NCI-H1417 treated with DMSO at 0.1 percent for 48 hours (cell line): ENCODE measurements around the gene SPATA3.
"Not testable (repeated sequence)": the region's sequence is repeated elsewhere in the genome, so short reads cannot be mapped to it uniquely, and the experiment has no call there.

Experiments used
- DNase-seq: peaks from one replicate; lab custom pipeline; 2025; lab: John Stamatoyannopoulos, UW

The SPATA3 gene

DNA sequence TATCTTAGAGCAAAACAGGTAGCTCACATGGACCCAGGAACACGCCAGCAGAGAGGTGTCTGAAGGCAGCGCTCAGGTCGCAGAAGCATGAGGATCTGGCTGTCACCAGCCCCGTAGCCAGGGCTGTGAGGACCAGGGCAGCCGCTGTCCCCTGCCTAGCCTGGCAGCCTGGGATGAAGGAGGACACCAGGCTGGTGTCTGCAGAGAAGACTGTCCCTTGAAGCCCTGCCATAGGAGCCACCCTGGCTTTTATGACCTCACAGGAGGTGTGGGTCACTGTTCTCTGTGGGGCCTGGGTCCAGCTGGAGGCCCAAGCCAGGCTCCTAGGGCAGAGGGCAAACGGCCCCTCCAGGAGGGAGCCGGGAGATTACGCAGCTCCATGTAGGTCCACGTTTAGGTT, at the start of gene SPATA3:
SPATA3 (plus strand) TSS at position 301 of the 400 bp plus-strand sequence. CDS start 113 bp downstream, outside the sequence.
- no peak for DNase-seq

DNA sequence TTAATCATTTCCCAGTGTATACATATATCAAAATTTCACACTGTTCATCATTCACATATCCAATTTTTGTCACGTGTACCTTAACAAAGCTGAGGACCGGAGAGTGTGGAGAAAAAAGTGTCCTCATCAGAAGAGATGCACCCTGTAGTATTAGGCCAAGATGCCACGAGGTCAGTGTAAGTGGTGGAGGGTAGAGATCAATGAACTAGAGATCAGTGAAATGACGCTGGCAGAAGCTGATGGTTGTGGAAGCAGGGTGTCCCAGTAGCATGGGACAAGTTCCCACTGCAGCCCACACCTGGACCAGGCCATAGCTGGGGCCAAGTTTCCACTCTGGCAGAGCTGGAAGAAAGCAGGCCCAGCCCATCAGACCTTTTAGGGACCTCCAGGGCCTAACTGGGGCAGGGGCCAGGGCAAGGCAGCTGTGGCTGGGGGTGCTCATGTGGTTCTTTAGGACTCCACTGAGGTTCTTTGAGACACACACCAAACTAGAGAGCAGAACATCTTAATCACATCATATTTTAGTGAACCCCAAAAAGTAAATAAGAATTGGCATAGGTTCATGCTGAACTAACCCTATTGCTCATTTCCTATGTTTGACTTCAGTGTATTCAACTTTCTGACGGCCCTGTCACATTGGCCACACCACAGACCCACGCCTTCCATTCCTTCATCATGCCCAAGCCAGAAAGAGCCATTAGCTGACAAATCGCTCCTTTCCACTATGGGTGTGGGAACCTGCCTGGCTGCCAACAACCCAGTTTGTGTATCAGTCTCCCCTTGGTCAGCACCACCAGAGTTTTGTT, 49.3 kb upstream of the SPATA3 start:
- DNase-seq: no peak

DNA sequence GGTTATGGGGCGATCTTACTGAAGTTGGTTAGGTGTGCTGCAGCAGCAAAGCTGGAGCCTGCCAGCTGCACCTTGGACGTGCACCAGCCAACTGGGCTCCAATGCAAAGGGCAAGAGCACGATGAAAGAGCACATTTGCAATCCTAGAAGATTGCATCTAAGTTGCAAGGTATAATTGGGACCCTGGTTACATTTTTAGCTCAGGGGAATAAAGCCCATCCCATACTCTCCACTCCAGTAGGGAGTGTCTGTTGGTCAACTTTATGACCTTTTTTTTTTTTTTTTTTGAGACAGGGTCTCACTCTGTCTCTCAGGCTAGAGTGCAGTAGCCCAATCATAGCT, 48.7 kb upstream of the SPATA3 start:
- DNase-seq: no peak

DNA sequence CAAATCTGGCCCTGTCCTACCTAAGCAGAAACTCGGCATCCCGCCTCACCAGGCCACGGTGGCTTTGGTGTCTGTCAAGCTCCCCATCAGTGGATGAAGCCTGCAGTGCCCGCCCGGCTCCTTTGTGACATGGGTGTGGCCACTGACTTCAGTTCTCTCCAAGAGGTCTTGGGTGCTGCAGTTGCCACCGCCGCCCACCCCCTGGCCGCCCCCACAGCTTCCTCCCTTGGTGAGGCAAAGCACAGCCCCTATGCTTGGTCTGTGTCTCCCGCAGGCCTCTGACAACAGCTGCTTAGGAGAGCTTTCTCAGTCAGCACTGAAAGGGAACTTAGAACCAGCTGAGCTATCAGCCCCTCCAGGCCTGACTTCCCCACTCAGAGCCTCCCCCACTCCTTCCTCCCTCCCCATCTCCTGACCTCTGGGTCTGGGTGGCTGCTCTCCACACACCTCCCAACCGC, 48.0 kb upstream of the SPATA3 start:
- no peak for DNase-seq

DNA sequence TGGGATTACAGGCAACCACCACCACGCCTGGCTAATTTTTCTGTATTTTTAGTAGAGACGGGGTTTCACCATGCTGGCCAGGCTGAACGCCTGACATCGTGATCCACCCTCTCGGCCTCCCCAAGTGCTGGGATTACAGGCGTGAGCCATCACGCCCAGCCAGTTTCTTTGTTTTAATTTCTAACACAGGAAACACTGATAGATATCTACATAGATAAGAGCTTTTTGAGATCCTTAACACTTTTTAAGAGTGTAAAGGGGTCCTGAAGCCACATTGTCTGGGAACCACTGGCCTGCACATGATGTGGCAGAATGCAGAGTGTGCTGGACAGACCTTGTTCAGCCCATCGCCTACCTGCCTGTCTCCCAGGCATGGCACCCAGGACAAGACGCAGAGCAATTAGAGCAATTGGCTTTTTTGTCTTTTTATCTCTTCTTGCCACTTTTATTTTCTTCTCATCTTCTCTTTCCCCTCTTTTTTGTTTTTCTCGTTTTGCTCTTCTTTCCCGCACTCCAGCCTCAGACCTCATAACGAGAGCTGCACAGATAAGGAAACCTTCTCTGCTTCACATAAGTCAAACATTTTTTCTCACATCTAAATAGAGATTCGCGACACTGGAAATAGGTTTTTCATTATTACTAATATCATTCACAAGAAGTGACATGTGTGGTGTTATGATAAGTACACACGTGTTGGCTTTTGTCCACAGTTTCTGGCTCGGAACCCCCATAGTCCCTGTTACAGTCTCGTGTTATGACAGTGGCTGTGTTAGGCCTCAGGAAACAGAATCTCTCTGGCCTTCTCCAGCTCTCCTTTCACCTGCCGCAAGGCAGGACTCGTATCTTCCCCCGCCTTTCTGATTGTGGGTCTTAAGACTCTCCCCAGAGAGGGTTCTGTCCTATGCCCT, 45.7 kb upstream of the SPATA3 start:
- DNase-seq: no peak

DNA sequence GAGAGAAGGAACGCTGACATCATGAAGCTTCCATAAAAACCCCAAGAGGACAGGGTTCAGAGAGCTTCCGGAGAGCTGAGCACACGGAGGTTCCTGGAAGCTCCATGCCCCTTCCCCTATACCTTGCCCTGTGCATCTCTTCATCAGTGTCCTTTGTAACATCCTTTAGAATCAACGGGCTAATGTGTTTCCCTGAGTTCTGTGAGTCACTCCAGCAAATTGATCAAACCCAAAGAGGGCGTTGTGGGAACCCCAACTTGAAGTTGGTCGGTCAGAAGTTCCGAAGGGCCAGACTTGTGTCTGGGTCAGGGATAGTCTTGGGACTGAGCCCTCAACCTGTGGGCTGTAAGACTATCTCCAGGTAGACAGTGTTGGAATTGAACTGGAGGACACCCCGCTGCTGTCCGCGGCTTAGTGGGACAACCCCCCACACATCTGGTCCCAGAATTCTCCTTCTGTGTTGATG, 45.0 kb upstream of the SPATA3 start:
- DNase-seq: no peak

DNA sequence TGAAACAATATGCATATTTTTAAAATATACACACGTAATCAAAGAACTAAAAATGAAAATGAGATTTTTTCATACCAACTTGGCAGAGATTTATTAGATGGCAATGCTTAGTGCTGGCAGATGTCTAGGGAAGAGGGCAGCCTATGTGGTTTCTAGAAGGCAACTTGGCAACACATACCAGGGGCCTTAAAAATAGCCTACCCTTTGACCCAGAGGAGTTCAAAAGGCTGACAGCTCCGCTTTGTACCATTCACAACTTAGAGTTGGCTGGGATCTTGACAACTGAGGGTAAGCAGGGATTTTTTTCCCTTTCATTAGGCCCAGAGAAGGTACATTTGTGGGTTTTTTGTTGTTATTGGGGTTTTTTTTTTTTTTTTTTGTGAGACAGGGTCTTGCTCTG, 44.5 kb upstream of the SPATA3 start:
- DNase-seq: no peak

DNA sequence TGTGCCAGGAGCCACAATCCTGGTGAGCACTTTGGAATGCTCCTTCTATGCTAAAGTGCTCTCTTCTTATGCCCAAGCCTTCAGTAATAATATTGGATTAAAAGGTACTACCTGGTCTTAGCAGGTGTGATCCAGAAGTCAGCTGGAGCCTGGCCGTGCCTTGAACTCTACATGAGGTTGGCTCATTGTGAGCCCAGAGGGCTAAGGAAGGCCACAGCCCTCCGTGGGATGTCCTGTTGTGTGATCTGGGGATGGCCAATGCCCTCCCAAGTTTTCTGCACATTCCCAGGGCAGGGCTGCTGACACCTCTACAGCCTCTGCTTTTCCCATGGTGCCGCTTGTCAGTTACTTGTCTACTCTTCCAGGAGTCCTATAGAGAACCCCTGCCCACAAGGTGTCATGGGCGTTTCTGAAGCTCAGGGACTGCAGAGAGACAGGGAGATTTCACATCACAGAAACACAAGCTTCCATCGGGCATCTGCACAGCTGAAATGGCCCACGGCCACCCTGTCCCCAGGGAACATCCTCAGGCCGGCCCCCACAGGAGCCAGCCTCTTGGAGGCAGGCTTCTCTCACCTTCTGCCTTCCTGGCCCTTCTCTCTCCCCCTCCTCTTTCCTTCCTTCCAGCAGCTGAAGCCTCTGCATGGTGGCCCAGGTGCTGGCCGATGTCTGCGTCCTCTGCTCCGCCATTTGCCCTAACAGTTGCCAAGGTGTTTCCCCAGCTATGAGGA, 43.5 kb upstream of the SPATA3 start:
- no peak for DNase-seq

DNA sequence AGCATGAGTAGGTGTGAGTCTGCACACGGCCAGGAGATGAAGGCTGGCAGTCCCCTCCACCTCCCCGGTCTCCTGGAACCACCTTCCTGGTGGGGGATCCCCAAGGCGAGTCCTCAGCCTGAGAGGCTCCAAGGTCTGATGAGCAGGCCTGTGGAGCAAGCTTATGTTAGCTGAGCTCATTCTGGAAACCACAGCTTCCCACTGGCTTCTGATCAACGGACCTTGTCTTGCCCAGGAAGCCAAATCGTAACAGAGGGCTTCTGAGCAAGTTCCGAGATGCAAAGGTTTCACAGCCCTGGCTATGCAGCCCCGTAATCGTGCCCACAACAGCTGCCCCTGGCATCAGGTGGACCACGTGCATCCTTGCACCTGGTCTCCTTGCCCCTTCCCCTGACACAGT, 42.1 kb upstream of the SPATA3 start:
- no peak for DNase-seq

DNA sequence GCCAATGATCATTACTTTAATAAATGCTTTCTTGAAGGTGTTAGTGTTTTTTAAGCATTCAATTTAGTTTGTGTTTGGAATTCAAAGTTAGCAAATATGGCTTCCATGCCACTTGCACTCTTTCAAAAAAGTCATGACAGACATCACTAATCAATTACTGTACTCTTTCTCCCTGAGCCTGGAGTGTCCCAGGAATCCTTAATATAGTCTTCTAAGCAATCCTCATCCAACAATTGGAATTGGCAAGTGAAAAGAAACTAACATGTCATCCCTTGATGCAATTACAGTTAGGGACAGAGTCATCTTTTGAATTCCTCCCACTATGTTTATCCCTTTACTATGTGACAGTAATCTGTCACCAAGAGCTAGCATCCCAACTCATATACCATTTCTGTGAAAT, 41.2 kb upstream of the SPATA3 start:
- no peak for DNase-seq

DNA sequence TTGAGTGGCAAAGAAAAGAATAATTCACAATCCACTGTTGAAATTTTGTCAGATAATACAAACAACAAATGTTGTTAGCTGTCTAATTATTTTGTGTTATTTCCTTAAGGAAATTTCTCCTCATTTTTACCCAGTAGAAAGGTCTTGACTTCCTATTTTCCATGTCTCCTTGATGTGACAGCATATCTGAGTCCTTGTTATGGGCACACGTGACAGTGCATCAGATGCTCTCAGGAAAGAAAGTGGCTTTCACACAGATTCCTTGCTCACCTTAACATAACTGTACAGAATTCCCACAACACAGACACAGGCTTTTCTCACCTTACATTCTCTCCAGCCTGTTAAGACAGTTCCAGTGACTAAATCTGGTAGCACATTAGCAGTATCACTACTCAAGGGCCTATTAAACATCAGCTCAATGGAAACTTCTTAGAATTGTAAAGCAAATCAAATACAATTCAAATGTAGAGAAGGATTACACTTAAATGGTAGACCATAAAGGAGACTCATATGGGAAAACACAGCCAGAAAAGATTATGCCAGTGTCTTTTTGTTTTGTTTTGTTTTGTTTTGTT, 40.7 kb upstream of the SPATA3 start:
- no peak for DNase-seq

DNA sequence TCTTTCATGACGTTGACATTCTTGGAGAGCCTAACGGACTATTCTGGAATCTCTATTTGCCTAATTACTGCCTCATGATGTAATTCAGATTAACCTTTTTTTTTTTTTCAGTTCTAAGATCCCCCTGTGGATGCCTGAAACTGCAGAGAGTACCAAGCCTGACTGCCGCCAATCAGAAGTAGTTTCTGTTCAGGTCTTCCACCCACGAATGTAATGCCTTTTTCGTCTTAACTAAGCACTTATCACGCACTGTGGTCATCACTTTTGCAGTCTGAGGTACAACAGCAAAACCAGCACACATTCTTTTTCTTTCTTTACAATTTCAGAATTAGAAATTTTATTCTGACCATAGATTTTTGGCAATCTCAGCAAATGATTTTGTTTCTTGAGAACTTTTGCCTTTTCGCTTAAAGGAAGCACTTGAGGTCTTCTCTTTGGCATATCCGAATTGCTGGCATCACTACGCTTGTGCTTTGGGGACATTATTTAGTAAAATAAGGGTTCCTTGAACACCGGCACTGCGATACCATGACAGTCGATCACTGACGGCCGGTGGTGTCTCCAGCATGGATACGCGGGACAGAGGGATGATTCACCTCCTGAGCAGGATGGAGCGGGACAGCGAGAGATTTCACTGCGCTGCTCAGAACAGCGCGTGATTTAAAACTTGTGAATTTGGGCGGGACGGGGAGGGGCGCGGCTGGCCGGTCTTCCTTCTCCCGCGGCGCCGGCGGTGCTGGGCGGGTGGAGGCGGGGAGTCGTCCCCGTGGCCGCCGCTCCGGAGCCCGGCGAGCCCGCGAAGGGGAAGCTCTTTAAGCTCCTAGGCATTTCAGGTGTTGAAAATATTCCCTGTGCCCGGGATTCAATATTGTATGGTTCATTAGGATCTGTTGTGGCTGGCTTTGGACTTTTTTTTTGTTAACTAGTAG, 38.8 kb upstream of the SPATA3 start:
- no peak for DNase-seq

DNA sequence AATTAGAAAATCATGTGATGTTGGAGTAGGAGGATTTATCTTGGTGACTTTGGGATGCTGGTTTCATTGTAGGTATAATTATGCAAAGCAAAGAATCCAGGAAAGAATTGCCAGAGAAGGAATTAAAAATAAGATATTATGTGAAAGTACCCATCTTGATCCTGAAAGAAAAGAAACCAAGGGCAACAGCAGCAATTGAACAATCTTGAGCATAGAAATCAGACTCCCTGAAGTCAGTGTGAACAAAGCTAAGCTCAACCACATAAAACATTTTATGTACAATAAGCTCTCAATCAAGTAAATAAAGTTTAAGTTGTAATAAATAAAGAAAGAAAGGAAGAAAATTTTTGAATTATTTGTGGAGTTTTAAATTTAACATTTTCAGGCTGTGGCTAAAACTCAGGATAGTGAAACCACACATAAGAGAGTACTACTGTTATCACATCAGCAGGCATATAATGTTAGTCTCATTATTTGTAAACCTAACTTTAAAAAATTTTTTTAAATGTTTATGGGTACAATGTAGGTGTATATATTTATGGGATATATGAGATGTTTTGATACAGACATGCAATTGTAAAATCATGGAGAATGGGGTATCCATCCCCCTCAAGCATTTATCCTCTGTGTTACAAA, 38.0 kb upstream of the SPATA3 start:
- DNase-seq: no peak

DNA sequence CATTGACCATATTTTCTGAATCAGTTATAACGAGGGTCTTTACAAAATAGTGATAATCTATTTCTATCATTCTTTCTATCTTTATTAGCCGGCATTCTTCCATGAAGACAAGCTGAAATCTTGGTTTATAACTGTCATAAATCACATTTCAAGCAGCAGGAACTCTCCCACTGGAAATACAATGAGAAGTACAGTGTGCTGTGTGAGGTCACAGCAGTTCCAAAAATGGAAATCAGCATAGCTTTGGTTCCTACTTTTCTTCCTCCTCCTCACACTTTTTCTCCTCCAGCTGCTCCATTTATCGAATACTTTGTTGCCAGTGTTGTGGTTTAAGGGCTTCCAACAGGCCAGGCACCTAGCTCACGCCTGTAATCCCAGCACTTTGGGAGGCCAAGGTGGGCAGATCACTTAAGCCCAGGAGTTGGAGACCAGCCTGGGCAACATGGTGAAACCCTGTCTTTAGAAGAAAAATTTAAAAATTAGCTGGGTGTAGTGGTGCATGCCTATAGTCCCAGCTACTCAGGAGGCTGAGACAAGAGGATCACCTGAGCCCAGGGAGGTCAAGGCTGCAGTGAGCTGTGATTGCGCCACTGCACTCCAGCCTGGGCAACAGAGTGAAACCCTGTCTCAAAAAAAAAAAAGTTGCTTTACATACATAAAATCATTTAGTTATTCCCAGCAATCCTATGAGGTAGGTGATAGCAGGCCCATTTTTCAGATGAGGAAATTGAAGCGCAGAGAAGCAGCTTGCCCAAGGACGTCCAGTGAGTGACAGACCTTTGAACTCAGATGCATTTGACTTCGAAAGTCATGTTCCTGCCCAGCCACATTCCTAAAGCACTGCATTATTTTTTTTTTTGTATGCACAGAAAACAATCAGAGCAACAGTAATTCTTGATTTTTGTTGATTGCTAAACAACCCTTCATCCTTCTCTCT, 36.8 kb upstream of the SPATA3 start:
- DNase-seq: no peak

DNA sequence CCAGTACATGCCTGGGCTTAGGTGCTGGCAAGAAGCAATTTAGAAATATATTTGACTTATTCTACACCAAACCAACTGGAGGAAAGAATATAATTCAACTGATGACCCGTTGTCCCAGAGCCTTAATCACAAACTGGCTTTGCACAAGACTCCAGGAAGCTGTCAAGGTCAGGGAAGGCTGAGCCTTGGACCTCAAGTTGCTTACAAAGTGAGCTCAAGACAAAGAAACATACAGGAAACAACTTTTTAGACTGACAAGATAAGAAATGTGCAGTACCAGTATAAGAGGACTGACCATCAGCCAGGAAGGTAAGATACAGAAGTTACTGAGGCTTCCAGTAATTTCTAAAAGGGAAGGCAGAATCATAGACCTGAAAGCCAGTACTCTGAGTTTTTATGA, 35.9 kb upstream of the SPATA3 start:
- DNase-seq: no peak

DNA sequence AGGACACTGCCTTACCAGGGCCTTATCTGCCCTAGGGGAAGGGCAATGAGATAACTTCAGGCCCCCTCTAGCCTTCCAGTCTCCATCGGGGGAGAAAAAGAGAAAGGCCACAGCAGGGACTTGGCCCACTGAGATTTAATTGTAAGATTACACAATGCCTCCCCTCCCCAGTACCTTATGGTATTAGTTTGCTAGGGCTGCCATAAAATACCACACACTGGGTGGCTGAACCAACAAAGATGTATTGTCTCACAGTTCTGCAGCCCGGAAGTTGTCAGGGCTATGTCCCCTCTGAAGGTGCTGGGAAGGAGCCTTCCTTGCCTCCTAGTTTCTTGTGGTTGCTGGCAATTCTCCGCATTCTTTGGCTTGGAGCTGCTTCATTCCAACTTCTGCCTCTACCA, 34.8 kb upstream of the SPATA3 start:
- DNase-seq: no peak

DNA sequence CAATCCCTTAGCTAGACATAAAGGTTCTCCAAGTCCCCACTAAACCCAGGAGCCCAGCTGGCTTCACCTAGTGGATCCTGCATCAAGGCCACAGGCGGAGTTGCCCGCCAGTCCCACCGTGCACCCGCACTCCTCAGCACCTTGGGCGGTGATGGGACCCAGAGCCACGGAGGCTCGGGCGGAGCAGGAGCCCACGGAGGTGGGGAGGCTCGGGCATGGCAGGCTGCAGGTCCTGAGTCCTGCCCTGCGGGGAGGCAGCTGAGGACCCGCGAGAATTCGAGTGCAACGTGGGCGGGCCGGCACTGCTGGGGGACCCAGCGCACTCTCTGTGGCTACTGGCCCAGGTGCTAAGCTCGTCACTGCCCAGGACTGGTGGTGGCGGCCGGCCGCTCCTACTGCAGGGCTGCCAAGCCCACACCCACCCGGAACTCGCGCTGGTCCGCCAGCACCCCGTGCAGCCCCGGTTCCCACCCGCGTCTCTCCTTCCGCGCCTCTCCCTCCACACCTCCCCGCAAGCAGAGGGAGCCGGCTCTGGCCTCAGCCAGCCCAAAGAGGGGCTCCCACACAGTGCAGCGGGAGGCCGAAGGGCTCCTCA, 31.7 kb upstream of the SPATA3 start:
- DNase-seq: no peak

DNA sequence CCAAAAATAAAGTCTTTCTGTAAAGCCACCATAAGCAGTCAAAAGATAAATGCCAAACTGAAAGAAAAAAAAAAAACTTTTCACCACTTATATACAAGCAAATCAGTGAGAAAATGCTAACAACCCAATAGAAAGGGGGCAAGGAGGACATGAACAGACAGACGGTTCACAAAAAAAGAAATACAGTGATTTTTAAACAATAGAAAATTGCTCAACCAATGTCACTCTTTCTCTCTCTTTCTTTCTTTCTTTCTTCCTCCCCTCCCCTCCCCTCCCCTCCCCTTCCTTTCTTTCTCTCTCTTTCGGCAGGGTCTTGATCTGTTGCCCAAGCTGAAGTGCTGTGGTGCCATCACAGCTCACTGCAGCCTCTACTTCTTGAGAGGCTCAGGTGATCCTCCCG, 28.8 kb upstream of the SPATA3 start:
- DNase-seq: no peak

DNA sequence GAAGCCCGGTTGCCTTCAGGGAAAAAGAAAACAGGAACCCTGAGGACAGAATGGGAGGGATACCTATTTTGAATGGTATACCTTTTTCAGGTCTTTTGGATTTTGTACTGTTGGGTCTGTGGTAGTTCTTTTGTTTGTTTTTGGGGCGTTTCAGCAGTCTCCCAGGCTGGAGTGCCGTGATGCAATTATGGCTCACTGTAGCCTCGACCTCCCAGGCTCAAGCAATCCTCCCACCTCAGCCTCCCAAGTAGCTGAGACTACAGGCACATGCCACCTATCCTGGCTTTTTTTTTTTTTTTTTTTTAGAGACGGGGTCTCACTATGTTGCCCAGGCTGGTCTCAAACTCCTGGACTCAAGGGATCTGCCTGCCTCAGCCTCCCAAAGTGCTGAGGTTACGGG, 27.6 kb upstream of the SPATA3 start:
- DNase-seq: not testable (repeated sequence)
